OCI-M2 (cell line): Measurements from ENCODE around the gene CCDC150.

Source experiments
- DNase-seq: peaks from one replicate; lab custom pipeline; 2025; ENCODE audit not compliant: unreplicated experiment; lab: John Stamatoyannopoulos, UW

The CCDC150 gene

GRCh38 chr2:196758474-196759377 lies 119.2 kb downstream of the CCDC150 start:
- no peak for DNase-seq

GRCh38 chr2:196759378-196759706 lies 119.8 kb downstream of the CCDC150 start:
- no peak for DNase-seq

GRCh38 chr2:196767101-196767500 lies 127.6 kb downstream of the CCDC150 start:
- no peak for DNase-seq
